Activated T-cell treated with anti-CD3 and anti-CD28 coated beads for 48 hours (primary cell): ENCODE measurements around the gene NYAP1.
A peak's percentile ranks its signal among the peaks of the same experiment; 100 is the strongest.
"Not testable (repeated sequence)": the region's sequence is repeated elsewhere in the genome, so short reads cannot be mapped to it uniquely, and the experiment has no call there.

Experiments
- DNase-seq: peaks from one replicate; pipeline ENCODE4 v3.0.0-alpha.2; 2020; ENCODE audit warnings: low read depth

NYAP1 gene

GRCh38 chr7:100483722-100484672 lies at the start of gene NYAP1:
NYAP1 (plus strand) TSS chr7:100483927; CDS start chr7:100485312, 1,385 bp downstream.
- DNase-seq, result peak; percentile 34

GRCh38 chr7:100434297-100435144 lies 49.2 kb upstream of the NYAP1 start:
- DNase-seq, result no peak

- DNase-seq, result peak; percentile 42
Measured at GRCh38 chr7:100435401-100436304, 48.1 kb upstream of the NYAP1 start.

- no peak for DNase-seq
Measured at GRCh38 chr7:100437150-100438100, 46.3 kb upstream of the NYAP1 start.

- no peak for DNase-seq
Measured at GRCh38 chr7:100438172-100438571, 45.6 kb upstream of the NYAP1 start.

- not testable (repeated sequence) for DNase-seq
Measured at GRCh38 chr7:100438731-100439130, 45.0 kb upstream of the NYAP1 start.

- DNase-seq, result not testable (repeated sequence)
Measured at GRCh38 chr7:100439244-100439643, 44.5 kb upstream of the NYAP1 start.

- no peak for DNase-seq
Measured at GRCh38 chr7:100441641-100442535, 41.8 kb upstream of the NYAP1 start.

- no peak for DNase-seq
Measured at GRCh38 chr7:100443096-100443840, 40.5 kb upstream of the NYAP1 start.

GRCh38 chr7:100444311-100445278 lies 39.1 kb upstream of the NYAP1 start:
- DNase-seq, result no peak

GRCh38 chr7:100446040-100446439 lies 37.7 kb upstream of the NYAP1 start:
- no peak for DNase-seq

GRCh38 chr7:100447363-100447762 lies 36.4 kb upstream of the NYAP1 start:
- DNase-seq, result not testable (repeated sequence)

GRCh38 chr7:100449190-100449795 lies 34.4 kb upstream of the NYAP1 start:
- DNase-seq, result no peak

GRCh38 chr7:100452513-100452912 lies 31.2 kb upstream of the NYAP1 start:
- DNase-seq, result no peak

- not testable (repeated sequence) for DNase-seq
Measured at GRCh38 chr7:100453854-100454253, 29.9 kb upstream of the NYAP1 start.

- no peak for DNase-seq
Measured at GRCh38 chr7:100455206-100455605, 28.5 kb upstream of the NYAP1 start.

- DNase-seq, result no peak
Measured at GRCh38 chr7:100456562-100456961, 27.2 kb upstream of the NYAP1 start.
